WTC11 (cell line): ENCODE results near the gene RPP40. TPM values are rescaled to one million over a fixed set of nuclear protein-coding genes. Genes with fewer than 3 reads are reported as not detected.
A peak's percentile ranks its signal among the peaks of the same experiment; 100 is the strongest.

Experiments used
- ATAC-seq: fragments of 200-7000 bp; cut with Tn5 transposase; 2 replicates; pipeline ENCODE4 v1.10.0; 2021; ENCODE audit warnings: mild to moderate bottlenecking, moderate library complexity
- CTCF ChIA-PET: fragments of 300-600 bp; sonication (Branson Sonifier 250); formaldehyde crosslinking; loops from one replicate; lab custom pipeline; 2021; ENCODE audit warnings: antibody characterized with exemption; lab: Charles Lee
- POLR2A ChIA-PET: fragments of 350-600 bp; sonication (Branson Sonifier 250); formaldehyde crosslinking; loops from one replicate; lab custom pipeline; 2021; ENCODE audit warnings: antibody characterized with exemption; lab: Charles Lee
- DNase-seq: peaks from one replicate; pipeline ENCODE4 v3.0.0; 2021; ENCODE audit warnings: low spot score
- H3K27ac Mint-ChIP-seq: 2 replicates; pipeline ENCODE4 v1.8.0; 2021; ENCODE audit warnings: mixed read lengths
- H3K27me3 Mint-ChIP-seq: 2 replicates; pipeline ENCODE4 v1.8.0; 2021; ENCODE audit warnings: low read depth, mild to moderate bottlenecking, moderate library complexity, mixed read lengths
- H3K36me3 Mint-ChIP-seq: 2 replicates; pipeline ENCODE4 v1.8.0; 2021; ENCODE audit warnings: mixed read lengths
- H3K4me1 Mint-ChIP-seq: 2 replicates; pipeline ENCODE4 v1.8.0; 2022; ENCODE audit warnings: mixed read lengths
- H3K4me3 Mint-ChIP-seq: 2 replicates; pipeline ENCODE4 v1.8.0; 2021; ENCODE audit warnings: mild to moderate bottlenecking, moderate library complexity, mixed read lengths
- H3K9me3 Mint-ChIP-seq: 2 replicates; pipeline ENCODE4 v1.8.0; 2021; ENCODE audit warnings: mixed read lengths
- CBFB ChIP-seq: sonication (generic); formaldehyde crosslinking; IDR thresholded peaks from 2 replicates; pipeline ENCODE4 v1.8.1; 2022; ENCODE audit warnings: mild to moderate bottlenecking, low read depth, missing genetic modification reagents
- ELF4 ChIP-seq: sonication (generic); formaldehyde crosslinking; IDR thresholded peaks from 2 replicates; pipeline ENCODE4 v1.8.1; 2022; ENCODE audit warnings: low read depth, mild to moderate bottlenecking, moderate library complexity, missing genetic modification reagents
- EMX1 ChIP-seq: fragments of 250-450 bp; sonication (Bioruptor Pico); IDR thresholded peaks from 2 replicates; pipeline ENCODE4 v1.8.0; 2021; ENCODE audit warnings: mild to moderate bottlenecking
- ETV6 ChIP-seq: sonication (generic); formaldehyde crosslinking; IDR thresholded peaks from 2 replicates; pipeline ENCODE4 v1.8.1; 2022; ENCODE audit warnings: mild to moderate bottlenecking, missing genetic modification reagents
- JAZF1 ChIP-seq: fragments of 250-450 bp; sonication (Bioruptor Pico); IDR thresholded peaks from 2 replicates; pipeline ENCODE4 v1.9.0; 2021; ENCODE audit warnings: moderate library complexity, mild to moderate bottlenecking, inconsistent platforms
- NFATC4 ChIP-seq: fragments of 250-450 bp; sonication (Bioruptor Pico); IDR thresholded peaks from 2 replicates; pipeline ENCODE4 v1.9.0; 2021; ENCODE audit warnings: mild to moderate bottlenecking
- NFYB ChIP-seq: sonication (generic); formaldehyde crosslinking; conservative IDR thresholded peaks from 2 replicates; pipeline ENCODE4 v1.8.0; 2022; ENCODE audit warnings: low read depth, missing genetic modification reagents
- NR2C2 ChIP-seq: sonication (generic); formaldehyde crosslinking; IDR thresholded peaks from 2 replicates; pipeline ENCODE4 v1.8.0; 2022; ENCODE audit warnings: mild to moderate bottlenecking, missing genetic modification reagents
- PRRX2 ChIP-seq: fragments of 250-450 bp; sonication (Bioruptor Pico); IDR thresholded peaks from 2 replicates; pipeline ENCODE4 v1.8.0; 2021; ENCODE audit warnings: mild to moderate bottlenecking
- RORB ChIP-seq: fragments of 250-450 bp; sonication (Bioruptor Pico); IDR thresholded peaks from 2 replicates; pipeline ENCODE4 v1.9.0; 2021; ENCODE audit warnings: mild to moderate bottlenecking
- SOX15 ChIP-seq: fragments of 250-450 bp; sonication (Bioruptor Pico); IDR thresholded peaks from 2 replicates; pipeline ENCODE4 v1.9.0; 2021; ENCODE audit warnings: mild to moderate bottlenecking
- SP1 ChIP-seq: sonication (generic); formaldehyde crosslinking; conservative IDR thresholded peaks from 2 replicates; pipeline ENCODE4 v1.8.1; 2022; ENCODE audit warnings: missing genetic modification reagents
- TEAD4 ChIP-seq: sonication (generic); formaldehyde crosslinking; IDR thresholded peaks from 2 replicates; pipeline ENCODE4 v1.8.0; 2022; ENCODE audit warnings: mild to moderate bottlenecking, missing genetic modification reagents
- ZNF232 ChIP-seq: sonication (generic); formaldehyde crosslinking; IDR thresholded peaks from 2 replicates; pipeline ENCODE4 v1.8.0; 2022; ENCODE audit warnings: mild to moderate bottlenecking, missing genetic modification reagents
- total RNA-seq: library from RNA; stranded (reverse); gene quantifications from 3 replicates; pipeline ENCODE4 v1.2.3, GENCODE V29; 2021
- TF ChIP-seq, protein P1 (sequence below): sonication (generic); formaldehyde crosslinking; IDR thresholded peaks from 2 replicates; pipeline ENCODE4 v1.8.0; 2023; ENCODE audit warnings: missing genetic modification reagents, mild to moderate bottlenecking, borderline replicate concordance
- TF ChIP-seq, protein P2 (sequence below): sonication (generic); formaldehyde crosslinking; IDR thresholded peaks from 2 replicates; pipeline ENCODE4 v1.8.1; 2023; ENCODE audit warnings: mild to moderate bottlenecking, missing genetic modification reagents, moderate library complexity
- TF ChIP-seq, protein P3 (sequence below): sonication (generic); formaldehyde crosslinking; IDR thresholded peaks from 2 replicates; pipeline ENCODE4 v1.8.1; 2023; ENCODE audit warnings: mild to moderate bottlenecking, missing genetic modification reagents, moderate library complexity
- TF ChIP-seq, protein P4 (sequence below): fragments of 250-450 bp; sonication (Bioruptor Pico); IDR thresholded peaks from 2 replicates; pipeline ENCODE4 v1.9.0; 2021; ENCODE audit warnings: mild to moderate bottlenecking
- TF ChIP-seq, protein P5 (sequence below): fragments of 250-450 bp; sonication (Bioruptor Pico); conservative IDR thresholded peaks from 2 replicates; pipeline ENCODE4 v1.9.0; 2021; ENCODE audit warnings: mild to moderate bottlenecking
- TF ChIP-seq, protein P6 (sequence below): sonication (generic); formaldehyde crosslinking; IDR thresholded peaks from 2 replicates; pipeline ENCODE4 v1.8.0; 2022; ENCODE audit warnings: mild to moderate bottlenecking, missing genetic modification reagents
- TF ChIP-seq, protein P7 (sequence below): sonication (generic); formaldehyde crosslinking; IDR thresholded peaks from 2 replicates; pipeline ENCODE4 v1.8.0; 2023; ENCODE audit warnings: mild to moderate bottlenecking, missing genetic modification reagents

Gene RPP40
- total RNA-seq, 1 experiment from 2014 or later: 12.2 TPM

DNA sequence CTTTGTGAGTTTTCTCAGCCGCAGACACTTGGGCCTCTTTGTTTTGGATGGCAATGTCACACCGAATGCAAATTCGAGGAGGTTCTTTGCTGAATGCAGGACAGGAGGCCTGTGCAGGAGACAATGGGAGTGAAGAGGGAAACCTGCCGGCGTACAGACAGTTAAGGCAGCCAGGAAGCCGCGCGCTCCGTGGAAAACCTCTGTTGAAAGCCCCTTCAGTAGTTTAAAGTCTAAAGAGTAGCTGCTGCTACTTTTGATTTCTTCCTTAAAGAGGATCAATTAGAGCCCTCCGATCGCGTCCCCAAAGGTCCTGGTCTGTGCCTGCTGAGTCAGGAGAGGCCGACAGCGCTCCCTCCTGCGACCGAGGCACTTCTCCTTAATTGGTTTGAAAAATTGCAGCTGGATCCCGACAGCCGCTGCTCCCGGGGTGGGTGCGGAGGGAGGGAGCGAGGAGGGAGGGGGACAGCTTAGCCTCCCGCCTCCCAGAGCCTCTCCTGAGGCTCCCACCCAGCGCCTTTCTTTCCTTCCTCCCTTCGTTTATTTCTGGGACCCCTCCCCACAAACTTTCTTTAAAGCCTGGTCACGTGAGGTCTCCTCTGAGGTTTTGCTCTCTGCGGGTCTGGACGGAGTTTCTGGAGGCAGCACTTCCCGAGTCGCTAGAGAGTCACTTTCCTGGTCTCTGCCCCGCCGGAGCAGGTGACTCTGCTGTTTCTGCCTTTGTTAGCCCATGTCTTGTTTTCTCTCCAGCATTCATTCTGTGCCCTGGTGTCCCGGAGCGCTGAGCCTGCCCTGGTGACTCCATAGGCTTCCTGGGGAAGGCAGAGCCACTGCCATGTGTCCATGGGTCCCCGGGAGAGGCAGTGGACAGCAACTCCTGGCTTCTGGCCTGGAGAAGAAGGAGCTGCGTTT, 22.3 kb upstream of the RPP40 start (continued):
- TF ChIP-seq, protein P1, sequence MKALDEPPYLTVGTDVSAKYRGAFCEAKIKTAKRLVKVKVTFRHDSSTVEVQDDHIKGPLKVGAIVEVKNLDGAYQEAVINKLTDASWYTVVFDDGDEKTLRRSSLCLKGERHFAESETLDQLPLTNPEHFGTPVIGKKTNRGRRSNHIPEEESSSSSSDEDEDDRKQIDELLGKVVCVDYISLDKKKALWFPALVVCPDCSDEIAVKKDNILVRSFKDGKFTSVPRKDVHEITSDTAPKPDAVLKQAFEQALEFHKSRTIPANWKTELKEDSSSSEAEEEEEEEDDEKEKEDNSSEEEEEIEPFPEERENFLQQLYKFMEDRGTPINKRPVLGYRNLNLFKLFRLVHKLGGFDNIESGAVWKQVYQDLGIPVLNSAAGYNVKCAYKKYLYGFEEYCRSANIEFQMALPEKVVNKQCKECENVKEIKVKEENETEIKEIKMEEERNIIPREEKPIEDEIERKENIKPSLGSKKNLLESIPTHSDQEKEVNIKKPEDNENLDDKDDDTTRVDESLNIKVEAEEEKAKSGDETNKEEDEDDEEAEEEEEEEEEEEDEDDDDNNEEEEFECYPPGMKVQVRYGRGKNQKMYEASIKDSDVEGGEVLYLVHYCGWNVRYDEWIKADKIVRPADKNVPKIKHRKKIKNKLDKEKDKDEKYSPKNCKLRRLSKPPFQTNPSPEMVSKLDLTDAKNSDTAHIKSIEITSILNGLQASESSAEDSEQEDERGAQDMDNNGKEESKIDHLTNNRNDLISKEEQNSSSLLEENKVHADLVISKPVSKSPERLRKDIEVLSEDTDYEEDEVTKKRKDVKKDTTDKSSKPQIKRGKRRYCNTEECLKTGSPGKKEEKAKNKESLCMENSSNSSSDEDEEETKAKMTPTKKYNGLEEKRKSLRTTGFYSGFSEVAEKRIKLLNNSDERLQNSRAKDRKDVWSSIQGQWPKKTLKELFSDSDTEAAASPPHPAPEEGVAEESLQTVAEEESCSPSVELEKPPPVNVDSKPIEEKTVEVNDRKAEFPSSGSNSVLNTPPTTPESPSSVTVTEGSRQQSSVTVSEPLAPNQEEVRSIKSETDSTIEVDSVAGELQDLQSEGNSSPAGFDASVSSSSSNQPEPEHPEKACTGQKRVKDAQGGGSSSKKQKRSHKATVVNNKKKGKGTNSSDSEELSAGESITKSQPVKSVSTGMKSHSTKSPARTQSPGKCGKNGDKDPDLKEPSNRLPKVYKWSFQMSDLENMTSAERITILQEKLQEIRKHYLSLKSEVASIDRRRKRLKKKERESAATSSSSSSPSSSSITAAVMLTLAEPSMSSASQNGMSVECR (CRISPR knock-in tag): no peak
- TF ChIP-seq, protein P2, sequence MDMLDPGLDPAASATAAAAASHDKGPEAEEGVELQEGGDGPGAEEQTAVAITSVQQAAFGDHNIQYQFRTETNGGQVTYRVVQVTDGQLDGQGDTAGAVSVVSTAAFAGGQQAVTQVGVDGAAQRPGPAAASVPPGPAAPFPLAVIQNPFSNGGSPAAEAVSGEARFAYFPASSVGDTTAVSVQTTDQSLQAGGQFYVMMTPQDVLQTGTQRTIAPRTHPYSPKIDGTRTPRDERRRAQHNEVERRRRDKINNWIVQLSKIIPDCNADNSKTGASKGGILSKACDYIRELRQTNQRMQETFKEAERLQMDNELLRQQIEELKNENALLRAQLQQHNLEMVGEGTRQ (CRISPR knock-in tag): peak; percentile 89
- no peak for TF ChIP-seq ETV6 (CRISPR knock-in tag)
- no peak for TF ChIP-seq RORB (CRISPR knock-in tag)
- no peak for TF ChIP-seq NFYB (CRISPR knock-in tag)

DNA sequence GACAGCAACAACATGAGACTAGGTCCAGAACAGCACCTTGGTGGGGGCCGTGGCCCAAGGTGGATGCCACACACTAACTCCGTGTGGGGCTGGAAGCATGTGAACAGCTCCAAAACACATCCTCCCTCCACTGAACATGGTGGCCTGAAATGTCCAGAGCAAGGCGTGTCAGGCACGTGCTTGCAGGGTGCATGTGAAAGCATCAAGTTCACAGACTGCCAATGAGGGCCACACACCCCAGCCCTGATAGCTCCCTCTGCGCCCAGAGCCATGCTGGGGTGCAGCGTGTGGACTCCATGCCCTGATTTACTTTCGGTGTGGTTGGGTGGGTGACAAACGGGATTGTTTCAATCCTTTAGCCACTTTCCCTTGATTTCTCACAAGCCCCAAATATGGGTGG, 20.1 kb upstream of the RPP40 start:
- ChIA-PET CTCF (no interaction called here), POLR2A (no interaction called here)
- H3K4me1 Mint-ChIP-seq: peaks cover 14% of the 10 kb centered on the region
- TF ChIP-seq NFYB (CRISPR knock-in tag) (no peak), CBFB (CRISPR knock-in tag) (no peak), NFATC4 (CRISPR knock-in tag) (no peak), SP1 (no peak), JAZF1 (no peak), SOX15 (no peak), PRRX2 (CRISPR knock-in tag) (no peak), EMX1 (CRISPR knock-in tag) (no peak), NR2C2 (CRISPR knock-in tag) (no peak), ELF4 (CRISPR knock-in tag) (no peak), TEAD4 (CRISPR knock-in tag) (no peak), RORB (CRISPR knock-in tag) (no peak), ZNF232 (CRISPR knock-in tag) (no peak)
- TF ChIP-seq, protein P3, sequence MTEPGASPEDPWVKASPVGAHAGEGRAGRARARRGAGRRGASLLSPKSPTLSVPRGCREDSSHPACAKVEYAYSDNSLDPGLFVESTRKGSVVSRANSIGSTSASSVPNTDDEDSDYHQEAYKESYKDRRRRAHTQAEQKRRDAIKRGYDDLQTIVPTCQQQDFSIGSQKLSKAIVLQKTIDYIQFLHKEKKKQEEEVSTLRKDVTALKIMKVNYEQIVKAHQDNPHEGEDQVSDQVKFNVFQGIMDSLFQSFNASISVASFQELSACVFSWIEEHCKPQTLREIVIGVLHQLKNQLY: no peak
- TF ChIP-seq, protein P4, sequence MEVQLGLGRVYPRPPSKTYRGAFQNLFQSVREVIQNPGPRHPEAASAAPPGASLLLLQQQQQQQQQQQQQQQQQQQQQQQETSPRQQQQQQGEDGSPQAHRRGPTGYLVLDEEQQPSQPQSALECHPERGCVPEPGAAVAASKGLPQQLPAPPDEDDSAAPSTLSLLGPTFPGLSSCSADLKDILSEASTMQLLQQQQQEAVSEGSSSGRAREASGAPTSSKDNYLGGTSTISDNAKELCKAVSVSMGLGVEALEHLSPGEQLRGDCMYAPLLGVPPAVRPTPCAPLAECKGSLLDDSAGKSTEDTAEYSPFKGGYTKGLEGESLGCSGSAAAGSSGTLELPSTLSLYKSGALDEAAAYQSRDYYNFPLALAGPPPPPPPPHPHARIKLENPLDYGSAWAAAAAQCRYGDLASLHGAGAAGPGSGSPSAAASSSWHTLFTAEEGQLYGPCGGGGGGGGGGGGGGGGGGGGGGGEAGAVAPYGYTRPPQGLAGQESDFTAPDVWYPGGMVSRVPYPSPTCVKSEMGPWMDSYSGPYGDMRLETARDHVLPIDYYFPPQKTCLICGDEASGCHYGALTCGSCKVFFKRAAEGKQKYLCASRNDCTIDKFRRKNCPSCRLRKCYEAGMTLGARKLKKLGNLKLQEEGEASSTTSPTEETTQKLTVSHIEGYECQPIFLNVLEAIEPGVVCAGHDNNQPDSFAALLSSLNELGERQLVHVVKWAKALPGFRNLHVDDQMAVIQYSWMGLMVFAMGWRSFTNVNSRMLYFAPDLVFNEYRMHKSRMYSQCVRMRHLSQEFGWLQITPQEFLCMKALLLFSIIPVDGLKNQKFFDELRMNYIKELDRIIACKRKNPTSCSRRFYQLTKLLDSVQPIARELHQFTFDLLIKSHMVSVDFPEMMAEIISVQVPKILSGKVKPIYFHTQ (CRISPR knock-in tag): no peak
- TF ChIP-seq, protein P5, sequence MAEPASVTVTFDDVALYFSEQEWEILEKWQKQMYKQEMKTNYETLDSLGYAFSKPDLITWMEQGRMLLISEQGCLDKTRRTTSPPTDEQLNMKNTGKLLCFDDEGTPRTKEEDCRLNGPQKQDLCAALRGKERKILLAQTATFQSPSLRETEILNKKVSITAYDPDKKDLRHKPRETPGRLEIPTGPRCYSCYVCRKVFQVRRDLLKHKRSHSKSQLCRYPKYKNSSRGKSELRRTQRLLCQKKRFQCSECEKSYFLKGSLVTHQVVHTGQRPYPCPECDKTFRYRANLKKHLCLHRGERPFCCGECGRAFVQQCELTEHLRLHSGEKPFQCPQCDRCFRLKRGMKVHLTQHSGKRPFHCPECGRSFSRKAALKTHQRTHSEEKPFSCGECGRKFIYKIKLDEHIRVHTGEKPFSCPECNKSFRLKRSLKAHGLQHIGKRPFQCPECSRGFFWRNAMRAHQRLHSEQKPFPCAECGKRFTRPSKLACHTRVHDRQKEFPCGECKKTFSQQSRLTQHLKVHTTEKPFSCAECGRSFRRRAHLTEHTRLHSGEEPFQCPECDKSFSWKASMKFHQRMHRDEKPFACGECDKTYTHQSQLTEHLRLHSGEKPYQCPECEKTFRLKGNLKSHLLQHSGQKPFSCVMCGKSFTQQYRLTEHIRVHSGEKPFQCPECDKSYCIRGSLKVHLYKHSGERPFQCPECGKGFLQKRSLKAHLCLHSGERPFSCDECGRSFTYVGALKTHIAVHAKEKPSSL (CRISPR knock-in tag): no peak
- TF ChIP-seq, protein P6, sequence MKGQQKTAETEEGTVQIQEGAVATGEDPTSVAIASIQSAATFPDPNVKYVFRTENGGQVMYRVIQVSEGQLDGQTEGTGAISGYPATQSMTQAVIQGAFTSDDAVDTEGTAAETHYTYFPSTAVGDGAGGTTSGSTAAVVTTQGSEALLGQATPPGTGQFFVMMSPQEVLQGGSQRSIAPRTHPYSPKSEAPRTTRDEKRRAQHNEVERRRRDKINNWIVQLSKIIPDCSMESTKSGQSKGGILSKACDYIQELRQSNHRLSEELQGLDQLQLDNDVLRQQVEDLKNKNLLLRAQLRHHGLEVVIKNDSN (CRISPR knock-in tag): no peak
- TF ChIP-seq, protein P7, sequence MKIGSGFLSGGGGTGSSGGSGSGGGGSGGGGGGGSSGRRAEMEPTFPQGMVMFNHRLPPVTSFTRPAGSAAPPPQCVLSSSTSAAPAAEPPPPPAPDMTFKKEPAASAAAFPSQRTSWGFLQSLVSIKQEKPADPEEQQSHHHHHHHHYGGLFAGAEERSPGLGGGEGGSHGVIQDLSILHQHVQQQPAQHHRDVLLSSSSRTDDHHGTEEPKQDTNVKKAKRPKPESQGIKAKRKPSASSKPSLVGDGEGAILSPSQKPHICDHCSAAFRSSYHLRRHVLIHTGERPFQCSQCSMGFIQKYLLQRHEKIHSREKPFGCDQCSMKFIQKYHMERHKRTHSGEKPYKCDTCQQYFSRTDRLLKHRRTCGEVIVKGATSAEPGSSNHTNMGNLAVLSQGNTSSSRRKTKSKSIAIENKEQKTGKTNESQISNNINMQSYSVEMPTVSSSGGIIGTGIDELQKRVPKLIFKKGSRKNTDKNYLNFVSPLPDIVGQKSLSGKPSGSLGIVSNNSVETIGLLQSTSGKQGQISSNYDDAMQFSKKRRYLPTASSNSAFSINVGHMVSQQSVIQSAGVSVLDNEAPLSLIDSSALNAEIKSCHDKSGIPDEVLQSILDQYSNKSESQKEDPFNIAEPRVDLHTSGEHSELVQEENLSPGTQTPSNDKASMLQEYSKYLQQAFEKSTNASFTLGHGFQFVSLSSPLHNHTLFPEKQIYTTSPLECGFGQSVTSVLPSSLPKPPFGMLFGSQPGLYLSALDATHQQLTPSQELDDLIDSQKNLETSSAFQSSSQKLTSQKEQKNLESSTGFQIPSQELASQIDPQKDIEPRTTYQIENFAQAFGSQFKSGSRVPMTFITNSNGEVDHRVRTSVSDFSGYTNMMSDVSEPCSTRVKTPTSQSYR (CRISPR knock-in tag): no peak

More for the DNA sequence above, 20.1 kb upstream of the RPP40 start:
- Mint-ChIP-seq H3K9me3 (0 out of 2 replicates have a peak, but pooled peaks cover 4% of the 10 kb centered on the region), H3K4me3 (no peak overlapping the region), H3K36me3 (0 out of 2 replicates have a peak, but pooled peaks cover 4% of the 10 kb centered on the region), H3K27me3 (peaks cover 15% of the 10 kb centered on the region), H3K27ac (no peak overlapping the region)
- ATAC-seq (no peak), DNase-seq (no peak)
